Left lobe of liver (tissue), 2 donors: ENCODE measurements around the gene CEBPE. TPM values are rescaled to one million over a fixed set of nuclear protein-coding genes. Genes with fewer than 3 reads are reported as not detected.

ENCODE experiments used
- ATAC-seq: fragments of 200-7000 bp; cut with Tn5 transposase; one replicate; pipeline ENCODE4 v1.9.1; 2020; ENCODE audit warnings: mild to moderate bottlenecking, moderate library complexity
- DNase-seq: peaks from one replicate; pipeline ENCODE4 v3.0.0-alpha.2; 2020; ENCODE audit warnings: low spot score
- total RNA-seq: library from RNA; stranded (reverse); gene quantifications from one replicate; pipeline ENCODE4 v1.2.1, GENCODE V29; 2021
- donor health status: DM: no; HTN: no; CAD: no; lungs with moderate emphysema.
- donor health status: DM: no; HTN: yes; CAD: no.

CEBPE gene
- total RNA-seq, 1 donor from 2014 or later = not detected

GRCh38 chr14:23104591-23105347 is 14.3 kb downstream of the CEBPE start, which contains the start of gene CIROP:
CIROP (minus strand) TSS chr14:23104989; CDS start chr14:23104920, 69 bp downstream.
- no peak for DNase-seq
- ATAC-seq = no peak

- ATAC-seq = no peak
- DNase-seq = peak; percentile 30
Measured at GRCh38 chr14:23104070-23104590, 14.9 kb downstream of the CEBPE start.

GRCh38 chr14:23103581-23103980 is 15.5 kb downstream of the CEBPE start:
- DNase-seq (no peak), ATAC-seq (no peak)

- ATAC-seq (no peak), DNase-seq (no peak)
Measured at GRCh38 chr14:23102801-23103200, 16.3 kb downstream of the CEBPE start.

GRCh38 chr14:23101986-23102625 is 16.9 kb downstream of the CEBPE start:
- DNase-seq = peak; percentile 38

GRCh38 chr14:23101213-23101970 is 17.7 kb downstream of the CEBPE start:
- ATAC-seq (no peak), DNase-seq (peak; percentile 33)

More at GRCh38 chr14:23101986-23102625, 16.9 kb downstream of the CEBPE start:
- no peak for ATAC-seq

GRCh38 chr14:23099212-23099861 is 19.7 kb downstream of the CEBPE start:
- peak; percentile 46 for DNase-seq
- no peak for ATAC-seq

GRCh38 chr14:23097786-23098185 is 21.3 kb downstream of the CEBPE start:
- ATAC-seq (no peak), DNase-seq (peak; percentile 39)

- peak; percentile 100 for DNase-seq
Measured at GRCh38 chr14:23095196-23096108, 23.6 kb downstream of the CEBPE start, which contains the start of gene C14orf119. C14orf119 (plus strand) TSS chr14:23095505; CDS start chr14:23097659, 2,154 bp downstream.

GRCh38 chr14:23094666-23095195 is 24.3 kb downstream of the CEBPE start, which contains the start of gene ACIN1:
ACIN1 (minus strand) TSS chr14:23095136; CDS start chr14:23095112, 24 bp downstream.
- peak; percentile 69 for ATAC-seq
- no peak for DNase-seq

More at GRCh38 chr14:23095196-23096108, 23.6 kb downstream of the CEBPE start, which contains the start of gene C14orf119:
- peak; percentile 88 for ATAC-seq

- ATAC-seq (no peak), DNase-seq (peak; percentile 38)
Measured at GRCh38 chr14:23093991-23094665, 24.9 kb downstream of the CEBPE start.

- DNase-seq = no peak
- no peak for ATAC-seq
Measured at GRCh38 chr14:23093526-23093925, 25.5 kb downstream of the CEBPE start.

GRCh38 chr14:23093104-23093503 is 26.0 kb downstream of the CEBPE start:
- DNase-seq (no peak), ATAC-seq (no peak)

GRCh38 chr14:23091294-23092225 is 27.5 kb downstream of the CEBPE start:
- ATAC-seq (no peak), DNase-seq (no peak)

- no peak for ATAC-seq
- no peak for DNase-seq
Measured at GRCh38 chr14:23090254-23090636, 28.8 kb downstream of the CEBPE start.

- ATAC-seq = no peak
- DNase-seq = no peak
Measured at GRCh38 chr14:23089498-23090253, 29.4 kb downstream of the CEBPE start.

- DNase-seq = no peak
- no peak for ATAC-seq
Measured at GRCh38 chr14:23086565-23086964, 32.5 kb downstream of the CEBPE start.
